ENCODE results near the gene TCEAL7.

DNA sequence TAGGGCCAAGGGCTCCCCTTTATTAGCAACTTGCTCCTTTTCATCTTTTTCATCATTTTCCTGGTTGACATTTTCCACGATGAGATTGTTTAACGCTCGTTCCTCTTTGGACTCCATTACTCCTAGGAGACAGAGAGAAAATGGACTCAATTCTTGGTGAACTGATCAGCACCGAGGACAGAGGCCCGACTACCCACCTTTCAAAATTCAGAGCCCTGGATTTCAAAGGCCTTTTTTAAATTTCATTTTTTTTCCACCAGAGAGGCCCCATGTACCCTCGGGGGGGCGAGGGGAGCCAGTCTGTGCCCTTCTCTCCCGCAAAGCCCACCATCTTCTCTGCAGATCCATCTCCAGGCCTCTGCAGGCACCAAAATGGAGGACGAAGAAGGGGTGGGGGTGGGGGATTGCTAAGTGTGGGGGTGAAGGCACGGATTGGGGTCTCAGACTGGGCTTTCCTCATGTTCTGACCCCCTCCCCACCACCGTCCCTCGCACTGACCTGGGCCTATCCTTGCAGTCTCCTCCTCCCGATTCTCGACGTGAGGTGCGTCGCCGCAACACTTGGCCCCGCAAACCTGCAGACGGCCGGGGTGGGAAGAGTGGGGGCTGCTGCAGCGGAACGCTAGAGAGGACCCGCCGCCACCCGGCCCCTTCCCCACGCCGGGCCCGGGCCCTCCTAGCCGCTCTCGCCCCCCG is 20.0 kb upstream of the TCEAL7 start:
- TF ChIP-seq, protein P1, sequence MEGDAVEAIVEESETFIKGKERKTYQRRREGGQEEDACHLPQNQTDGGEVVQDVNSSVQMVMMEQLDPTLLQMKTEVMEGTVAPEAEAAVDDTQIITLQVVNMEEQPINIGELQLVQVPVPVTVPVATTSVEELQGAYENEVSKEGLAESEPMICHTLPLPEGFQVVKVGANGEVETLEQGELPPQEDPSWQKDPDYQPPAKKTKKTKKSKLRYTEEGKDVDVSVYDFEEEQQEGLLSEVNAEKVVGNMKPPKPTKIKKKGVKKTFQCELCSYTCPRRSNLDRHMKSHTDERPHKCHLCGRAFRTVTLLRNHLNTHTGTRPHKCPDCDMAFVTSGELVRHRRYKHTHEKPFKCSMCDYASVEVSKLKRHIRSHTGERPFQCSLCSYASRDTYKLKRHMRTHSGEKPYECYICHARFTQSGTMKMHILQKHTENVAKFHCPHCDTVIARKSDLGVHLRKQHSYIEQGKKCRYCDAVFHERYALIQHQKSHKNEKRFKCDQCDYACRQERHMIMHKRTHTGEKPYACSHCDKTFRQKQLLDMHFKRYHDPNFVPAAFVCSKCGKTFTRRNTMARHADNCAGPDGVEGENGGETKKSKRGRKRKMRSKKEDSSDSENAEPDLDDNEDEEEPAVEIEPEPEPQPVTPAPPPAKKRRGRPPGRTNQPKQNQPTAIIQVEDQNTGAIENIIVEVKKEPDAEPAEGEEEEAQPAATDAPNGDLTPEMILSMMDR (IDR thresholded peaks at IDR 0.05; ENCODE audit: low read depth, low read length, missing input control) = no peak
- no peak for TF ChIP-seq YY1 (IDR thresholded peaks at IDR 0.05)
- TF ChIP-seq, protein P2, sequence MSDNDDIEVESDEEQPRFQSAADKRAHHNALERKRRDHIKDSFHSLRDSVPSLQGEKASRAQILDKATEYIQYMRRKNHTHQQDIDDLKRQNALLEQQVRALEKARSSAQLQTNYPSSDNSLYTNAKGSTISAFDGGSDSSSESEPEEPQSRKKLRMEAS (IDR thresholded peaks at IDR 0.05) = no peak
